Activated T-cell treated with anti-CD3 and anti-CD28 coated beads, Interleukin-2, amount 50 U/mL, for 1 hour (primary cell): ENCODE results near the gene BZW2.
"Not testable (repeated sequence)": the region's sequence is repeated elsewhere in the genome, so short reads cannot be mapped to it uniquely, and the experiment has no call there.

Source experiments
- DNase-seq: peaks from one replicate; pipeline ENCODE4 v3.0.0-alpha.2; 2020

The BZW2 gene

DNA sequence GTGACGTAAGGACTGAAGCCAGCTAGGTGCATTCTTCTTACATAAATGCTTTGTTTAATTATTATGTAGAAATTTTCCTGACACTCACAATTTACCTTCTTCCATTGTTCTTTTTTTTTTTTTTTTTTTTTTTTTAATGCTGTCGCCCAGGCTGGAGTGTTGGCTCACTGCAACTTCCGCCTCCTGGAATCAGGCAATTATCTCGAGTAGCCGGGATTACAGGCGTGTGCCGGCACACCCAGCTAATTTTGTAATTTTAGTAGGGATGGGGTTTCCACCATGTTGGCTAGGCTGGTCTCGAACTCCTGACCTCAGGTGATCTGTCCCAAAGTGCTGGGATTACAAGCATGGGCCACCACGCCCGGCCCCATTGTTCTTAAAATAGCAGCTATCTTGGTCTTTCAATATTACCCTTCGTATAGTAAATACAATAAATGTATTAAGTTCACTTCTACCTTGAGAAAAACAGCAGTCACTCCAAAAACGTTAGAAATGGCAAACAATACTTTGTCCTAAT, 32.1 kb downstream of the BZW2 start:
- DNase-seq, result no peak

DNA sequence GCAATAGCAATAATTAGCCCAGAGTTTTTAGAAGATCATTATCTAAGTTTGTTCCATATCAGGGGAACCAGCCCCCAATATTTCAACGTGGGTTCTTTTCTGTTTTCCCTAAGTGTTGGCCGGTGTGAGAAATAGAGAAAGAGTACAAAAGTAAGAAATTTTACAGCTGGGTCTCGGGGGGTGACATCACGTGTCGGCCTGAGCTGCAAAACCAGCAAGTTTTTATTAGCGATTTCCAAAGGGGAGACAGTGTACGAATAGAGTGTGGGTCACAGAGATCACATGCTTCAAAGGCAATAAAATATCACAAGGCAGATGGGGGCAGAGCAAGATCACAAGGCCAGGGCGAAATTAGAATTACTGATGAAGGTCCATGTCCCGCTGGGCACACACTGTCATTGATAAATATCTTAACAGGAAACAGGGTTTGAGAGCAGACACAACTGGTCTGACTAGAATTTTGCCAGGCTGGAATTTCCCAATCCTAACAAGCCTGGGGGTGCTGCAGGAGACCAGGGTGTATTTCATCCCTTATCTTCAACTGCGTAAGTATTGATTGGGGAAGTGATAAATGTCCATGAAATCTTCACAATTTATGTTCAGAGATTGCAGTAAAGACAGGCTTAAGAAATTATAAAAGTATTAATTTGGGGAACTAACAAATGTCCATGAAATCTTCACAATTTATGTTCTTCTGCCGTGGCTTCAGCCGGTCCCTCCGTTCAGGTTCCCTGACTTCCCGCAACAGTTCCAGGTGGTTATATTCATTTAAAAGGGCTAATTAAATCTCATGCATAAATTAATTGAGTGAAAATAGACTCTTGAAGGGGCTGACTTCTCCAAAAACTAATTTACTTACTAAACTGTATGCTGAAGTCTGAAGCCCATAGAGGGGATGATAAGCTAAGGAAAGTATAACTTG, 32.9 kb downstream of the BZW2 start:
- not testable (repeated sequence) for DNase-seq

DNA sequence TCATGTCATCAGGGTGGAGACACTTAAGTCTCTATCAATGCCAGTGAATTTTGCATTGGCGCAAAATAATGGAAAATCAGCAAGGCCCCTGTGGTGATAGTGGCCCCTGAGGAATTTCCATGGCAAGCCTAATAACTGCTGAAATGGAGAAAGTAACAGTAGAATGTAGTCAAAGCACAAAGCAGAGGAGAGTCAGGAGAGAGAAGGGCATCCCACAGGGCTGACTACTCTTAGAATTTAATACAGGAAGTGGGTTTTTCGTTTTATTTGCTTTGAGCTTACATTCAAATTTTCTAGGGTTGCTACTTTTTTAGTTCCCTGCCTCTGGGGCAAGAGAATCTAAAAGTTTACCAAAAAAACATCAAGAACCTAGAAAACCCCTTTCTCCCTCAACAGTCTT, 39.0 kb downstream of the BZW2 start:
- no peak for DNase-seq

DNA sequence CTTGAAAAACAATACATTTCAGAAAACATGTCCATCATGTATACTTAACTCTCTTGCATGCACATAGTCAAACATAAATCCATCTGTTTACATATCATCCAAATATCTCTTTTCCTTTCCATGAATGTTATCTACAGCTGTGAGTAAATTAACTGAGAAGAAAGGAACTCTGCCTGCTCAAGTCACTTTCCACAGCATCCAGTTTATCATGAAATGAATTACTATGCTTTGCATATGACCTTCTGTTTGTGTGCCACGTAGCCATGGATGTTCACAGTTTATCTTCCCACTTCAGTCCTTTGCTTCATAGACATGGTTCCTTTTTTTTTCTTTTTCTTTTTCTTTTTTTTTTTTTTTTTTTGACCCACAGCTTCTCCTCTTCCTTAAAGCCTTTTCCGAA, 39.6 kb downstream of the BZW2 start:
- DNase-seq, result no peak

DNA sequence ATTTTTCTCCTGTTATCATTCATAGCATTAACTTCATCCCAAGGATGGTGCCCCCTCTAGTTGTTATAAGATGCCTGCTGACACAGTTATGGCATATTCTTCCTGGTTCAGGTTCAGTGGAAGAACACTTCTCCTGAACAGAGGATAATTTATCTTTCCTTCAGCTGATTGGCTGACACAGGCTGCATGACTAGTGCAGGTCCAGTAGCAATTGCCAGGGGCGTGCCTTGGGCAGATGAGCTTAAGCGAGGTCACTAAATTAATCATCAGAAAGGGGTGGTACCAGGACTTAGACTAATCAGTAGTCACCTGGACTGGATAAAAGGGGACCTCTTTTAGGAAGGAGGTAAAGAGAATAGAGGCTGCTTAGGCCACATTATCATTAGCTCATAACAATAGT, 42.3 kb downstream of the BZW2 start:
- no peak for DNase-seq

DNA sequence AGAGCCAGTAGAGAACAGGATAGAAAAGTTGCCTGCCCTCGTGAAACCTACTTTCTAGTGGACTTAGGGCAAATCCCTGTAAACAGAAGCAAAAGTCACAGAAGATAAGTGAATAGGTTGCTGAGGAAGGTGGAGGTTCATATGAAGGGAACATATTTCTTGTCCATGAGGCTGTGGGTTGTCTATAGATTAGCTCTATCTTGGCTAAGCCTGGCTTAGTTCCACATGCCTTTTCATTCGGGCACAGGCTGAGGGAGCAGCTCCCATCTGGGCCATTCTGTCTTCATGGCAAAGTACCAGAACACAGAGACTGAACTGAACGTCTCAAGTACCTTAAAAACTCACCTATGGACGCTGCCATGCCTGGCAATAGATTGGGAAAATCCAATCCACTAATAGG, 45.3 kb downstream of the BZW2 start:
- no peak for DNase-seq

DNA sequence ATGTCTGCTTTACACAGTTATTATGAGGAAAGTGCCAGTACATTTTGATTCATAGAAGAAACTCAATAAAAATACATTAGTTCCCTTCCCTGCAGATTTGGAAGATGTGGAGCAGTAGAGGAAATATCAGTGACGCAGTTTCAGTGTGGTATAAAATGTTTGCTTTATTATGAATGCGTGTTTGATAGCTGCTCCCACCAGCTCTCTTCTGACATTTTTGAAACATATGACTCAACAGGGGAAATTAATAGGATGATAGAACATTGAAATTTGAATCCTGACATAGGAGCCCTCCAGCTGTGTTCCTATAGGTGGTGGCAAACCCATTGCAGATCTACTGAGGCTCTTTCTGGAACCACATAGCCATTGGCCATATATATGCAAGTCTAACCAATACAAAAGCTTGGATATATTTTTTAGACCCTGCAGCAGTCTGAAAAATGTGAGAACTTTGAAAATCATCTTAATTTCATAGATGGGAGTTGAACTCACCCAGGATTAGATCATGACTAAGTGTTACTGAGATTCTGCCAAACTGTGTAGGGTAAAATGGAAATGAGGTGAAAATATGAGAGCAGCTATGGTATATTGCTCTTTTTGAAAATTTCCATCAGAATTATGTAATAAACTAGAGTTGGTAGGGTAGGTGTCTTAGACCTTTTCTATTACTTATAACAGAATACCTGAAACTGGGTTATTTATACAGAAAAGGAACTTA, 47.8 kb downstream of the BZW2 start:
- no peak for DNase-seq

DNA sequence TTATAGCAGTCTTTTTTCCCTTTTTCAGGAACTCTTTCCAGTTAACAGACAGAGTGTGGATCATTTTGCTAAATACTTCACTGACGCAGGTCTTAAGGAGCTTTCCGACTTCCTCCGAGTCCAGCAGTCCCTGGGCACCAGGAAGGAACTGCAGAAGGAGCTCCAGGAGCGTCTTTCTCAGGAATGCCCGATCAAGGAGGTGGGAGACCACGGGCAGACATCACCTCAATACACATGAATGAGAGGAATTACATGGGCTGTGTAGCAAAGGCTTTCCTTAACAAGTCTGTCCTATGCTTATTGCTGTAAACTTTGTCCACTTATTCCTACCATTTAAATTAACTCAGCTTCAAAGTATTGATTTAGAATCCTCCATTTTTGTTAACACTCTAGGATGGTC, 48.8 kb downstream of the BZW2 start:
- DNase-seq, result no peak

DNA sequence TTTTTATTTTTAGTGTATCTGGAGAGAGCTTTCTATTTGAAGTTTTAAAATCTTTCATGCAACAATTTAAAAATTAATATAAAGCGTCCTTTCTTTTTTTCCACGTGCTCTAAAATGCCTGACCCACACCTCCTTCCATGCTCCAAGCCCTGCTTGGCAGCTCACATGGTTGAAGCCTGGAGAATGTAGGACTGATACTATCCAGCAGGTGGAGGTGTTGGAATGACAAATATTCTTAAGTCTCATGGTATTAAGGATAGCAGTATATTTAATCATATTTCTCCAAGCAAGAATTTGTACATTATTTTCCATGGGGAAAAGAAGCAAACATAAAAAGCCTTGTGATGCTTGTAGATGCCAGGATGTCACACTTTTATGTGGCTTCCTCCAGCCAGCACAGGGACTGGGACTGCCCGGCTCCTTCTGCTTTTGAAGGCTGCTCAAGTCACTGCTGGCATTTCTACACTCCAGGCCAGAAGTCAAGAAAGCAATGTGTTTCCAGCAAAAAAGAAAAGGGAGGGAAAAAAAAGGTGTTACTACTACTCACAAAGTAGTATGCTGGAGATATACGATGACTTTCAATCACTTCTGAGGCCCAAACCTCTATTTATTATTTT, 49.7 kb downstream of the BZW2 start:
- no peak for DNase-seq

DNA sequence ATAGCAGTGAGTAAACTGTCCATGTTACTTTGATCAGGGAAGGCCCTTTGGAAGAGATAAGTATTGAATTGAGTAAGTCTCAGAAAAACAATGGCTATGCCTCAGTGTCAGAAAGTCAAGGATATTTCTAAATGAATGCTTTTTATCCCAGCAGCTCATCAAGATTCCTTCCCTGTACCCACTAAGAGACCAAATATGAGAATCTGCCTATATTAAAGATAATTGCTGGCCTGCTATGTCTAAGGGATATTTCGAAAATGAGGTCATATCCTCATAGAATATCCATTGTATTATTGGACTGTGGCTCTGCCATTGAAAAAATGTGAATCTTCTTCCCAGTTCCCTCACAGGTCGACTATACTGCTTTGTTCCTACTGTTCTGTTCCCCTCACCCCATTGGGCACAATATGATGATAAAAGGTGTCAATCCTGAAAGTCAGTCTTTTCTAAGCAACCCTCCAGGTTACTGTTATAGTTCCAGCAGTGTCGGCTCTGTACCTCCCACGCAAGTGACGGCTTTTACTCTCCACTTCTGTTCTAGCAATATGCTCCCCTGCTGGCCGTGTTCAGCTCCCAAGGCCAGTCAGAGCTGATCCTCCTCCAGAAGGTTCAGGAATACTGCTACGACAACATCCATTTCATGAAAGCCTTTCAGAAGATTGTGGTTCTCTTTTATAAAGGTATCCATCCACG, 51.7 kb downstream of the BZW2 start:
- DNase-seq, result no peak

DNA sequence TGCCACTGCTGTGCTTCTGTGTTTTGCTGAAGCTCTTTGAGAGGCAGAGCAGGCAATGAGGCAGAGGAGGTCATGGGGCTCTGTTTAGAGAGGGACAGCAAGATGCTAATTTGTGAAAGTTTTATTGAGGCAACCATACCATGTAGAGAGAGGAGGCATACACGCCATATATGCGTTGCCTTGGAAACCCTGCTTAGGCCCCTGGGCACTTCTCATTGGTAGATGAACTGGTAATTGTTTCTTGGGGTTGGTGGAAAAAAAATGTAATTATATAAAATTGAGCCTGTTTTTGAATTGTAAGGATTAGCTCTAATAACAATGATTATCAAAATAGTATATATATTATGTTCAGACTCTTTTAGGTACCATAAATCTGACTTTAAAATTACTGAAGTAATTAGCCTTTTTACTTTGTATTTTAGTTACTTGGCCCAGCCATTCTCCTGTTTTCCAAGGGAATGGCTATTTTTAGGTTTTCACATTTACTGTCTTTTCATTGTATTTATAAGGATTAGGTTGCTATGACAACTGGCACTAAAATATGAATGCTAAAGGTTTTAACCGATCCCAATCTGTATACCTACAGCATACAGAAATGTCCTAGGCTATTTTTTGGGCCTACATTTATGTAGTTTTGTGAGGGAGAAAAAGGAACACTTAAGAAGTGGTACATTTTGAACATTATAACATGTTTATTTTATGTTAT, 52.4 kb downstream of the BZW2 start:
- no peak for DNase-seq

DNA sequence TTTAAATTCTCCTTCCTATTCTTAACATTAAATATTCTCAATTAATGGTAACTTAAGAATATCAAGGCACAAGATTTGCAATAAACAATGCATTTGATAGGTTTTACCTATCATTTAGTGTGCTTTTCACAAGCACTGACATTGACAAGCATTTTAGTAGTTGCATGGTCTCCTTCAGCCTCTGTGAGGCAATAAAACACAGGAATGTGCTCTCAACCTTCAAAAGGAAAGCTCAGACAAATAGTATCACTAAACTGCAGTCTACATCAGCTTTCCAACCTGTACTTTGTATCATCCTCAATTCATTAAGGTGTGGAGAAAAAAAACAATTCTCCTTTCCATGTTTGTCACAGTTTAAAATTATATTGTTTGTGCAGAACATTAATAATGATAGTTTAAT, 56.5 kb downstream of the BZW2 start:
- no peak for DNase-seq

DNA sequence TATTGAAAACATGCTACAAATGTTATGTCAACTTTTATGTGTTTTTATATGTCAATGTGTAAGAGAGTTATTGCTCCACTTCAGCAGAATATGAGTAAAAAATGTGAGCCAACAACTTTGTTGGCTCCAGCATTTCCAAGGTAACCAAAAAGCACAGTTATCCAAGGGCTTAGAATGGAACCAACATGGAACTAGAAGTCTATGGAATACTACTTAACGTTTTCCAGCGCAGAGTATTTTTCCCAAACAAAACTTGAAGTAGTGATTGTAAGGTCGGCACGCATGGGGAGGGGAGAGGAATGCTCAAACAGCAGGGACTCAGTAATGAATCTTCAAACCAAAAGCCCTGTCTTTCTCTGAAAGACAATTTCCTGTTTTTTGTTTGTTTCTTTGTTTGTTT, 62.5 kb downstream of the BZW2 start:
- no peak for DNase-seq

DNA sequence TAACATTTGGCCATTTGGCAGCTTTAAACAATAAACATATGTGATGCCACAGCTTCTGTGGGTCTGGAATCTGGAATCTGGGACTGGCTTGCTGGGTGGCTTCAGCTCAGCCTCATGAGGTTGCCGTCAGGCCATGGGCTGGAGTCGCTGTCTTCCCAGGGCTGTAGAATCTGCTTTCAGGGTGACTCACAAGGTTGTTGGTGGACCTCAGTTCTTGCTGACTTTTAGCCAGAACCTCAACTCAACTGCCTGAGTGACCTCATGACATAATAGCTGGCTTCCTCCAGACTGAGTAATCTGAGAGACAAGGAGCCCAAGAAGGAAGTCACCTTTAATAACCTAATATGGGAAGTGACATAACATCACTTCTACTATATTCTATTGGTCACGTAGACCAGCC, 63.0 kb downstream of the BZW2 start:
- DNase-seq, result no peak

DNA sequence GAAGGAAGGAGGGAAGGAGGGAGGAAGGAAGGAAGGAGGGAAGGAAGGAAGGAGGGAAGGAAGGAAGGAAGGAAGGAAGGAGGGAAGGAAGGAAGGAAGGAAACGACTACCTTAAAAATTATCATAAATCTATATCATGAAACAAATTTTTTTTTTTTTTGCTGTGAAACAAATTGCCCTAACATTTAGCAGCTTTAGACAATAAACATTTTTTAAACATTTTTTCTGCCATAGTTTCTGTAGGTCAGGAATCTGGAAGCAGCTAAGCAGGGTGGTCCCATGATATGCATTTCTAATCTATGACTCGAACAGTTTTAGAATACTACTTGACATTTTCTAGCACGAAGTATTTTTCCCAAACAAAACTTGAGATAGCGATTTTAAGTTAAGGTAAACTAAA, 64.7 kb downstream of the BZW2 start:
- no peak for DNase-seq

DNA sequence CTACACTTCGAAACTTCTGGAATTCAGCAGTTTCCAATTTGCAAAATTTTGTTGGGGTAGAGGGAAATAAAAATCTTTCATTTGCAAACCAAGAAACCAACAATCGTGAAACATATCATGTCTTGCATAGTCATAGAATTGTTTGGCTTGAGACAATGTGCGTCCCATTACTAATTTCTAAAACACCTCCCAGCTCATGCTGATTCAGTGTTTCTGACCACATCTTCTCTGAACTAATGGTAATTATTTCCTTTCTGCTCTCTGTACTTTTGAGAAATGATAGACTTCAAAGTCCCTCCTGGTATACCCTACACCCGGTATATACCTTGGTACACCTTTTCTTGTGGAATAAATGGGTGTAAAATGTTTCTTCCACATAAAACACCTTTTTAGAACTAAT, 65.7 kb downstream of the BZW2 start:
- DNase-seq, result no peak

DNA sequence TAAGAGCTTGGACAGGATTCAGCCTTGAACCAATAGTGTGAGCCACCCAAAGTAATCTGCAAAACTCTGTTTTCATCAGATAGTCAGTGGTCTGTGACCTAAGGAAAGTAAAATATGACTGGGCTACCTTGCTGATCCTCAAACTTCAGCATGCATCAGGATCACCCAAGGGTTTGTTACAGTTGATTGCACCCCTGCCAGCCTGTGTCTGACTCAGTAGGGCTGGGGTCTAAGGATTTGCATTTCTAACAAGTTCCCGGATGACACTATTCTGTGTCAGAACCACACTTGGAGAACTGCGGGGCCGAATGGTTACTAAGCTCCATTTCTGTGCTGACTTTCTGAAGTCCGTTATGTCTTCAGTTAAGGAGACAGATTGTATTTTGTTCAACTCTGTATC, 66.9 kb downstream of the BZW2 start:
- DNase-seq, result no peak

DNA sequence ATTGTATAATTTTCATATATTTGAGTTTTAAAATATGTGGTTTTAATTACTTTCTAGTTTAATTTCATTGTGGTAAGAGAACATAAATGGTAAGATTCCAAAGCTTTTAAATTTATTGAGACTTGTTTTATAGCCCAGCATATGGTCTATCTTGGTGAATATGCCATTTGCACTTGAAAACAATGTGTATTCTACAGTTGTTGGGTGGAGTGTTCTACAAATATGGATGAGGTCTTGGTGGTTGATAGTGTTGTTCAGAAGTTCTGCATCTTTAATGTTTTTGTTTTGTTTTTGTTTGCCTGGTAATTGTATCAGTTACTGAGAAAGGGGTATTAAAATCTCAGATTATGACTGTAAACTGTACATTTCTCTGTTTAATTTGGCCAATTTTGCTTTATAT, 69.9 kb downstream of the BZW2 start:
- no peak for DNase-seq

DNA sequence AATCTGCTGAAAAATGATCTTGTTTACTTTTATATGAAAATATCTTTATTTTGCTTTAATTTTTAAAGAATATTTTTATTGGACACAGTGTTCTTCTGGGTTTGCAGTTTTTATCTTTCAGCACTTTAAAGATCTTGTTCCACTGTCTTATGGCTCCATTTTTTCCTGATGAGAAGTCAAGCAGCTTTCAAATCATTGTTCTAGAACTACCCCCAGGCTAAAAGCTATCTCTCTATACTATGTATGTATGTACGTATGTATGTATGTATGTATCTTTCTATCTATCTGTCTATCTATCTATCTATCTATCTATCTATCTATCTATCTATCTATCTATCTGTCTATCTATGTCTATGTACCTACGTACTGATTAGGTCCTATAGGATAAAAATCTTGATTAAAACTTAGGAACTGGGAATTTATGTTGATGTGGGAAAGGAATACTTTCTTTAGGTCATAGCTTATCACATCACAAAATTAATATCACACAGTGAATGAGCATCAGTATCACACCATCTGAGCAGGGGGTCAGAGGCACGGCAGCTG, 72.2 kb downstream of the BZW2 start:
- no peak for DNase-seq

DNA sequence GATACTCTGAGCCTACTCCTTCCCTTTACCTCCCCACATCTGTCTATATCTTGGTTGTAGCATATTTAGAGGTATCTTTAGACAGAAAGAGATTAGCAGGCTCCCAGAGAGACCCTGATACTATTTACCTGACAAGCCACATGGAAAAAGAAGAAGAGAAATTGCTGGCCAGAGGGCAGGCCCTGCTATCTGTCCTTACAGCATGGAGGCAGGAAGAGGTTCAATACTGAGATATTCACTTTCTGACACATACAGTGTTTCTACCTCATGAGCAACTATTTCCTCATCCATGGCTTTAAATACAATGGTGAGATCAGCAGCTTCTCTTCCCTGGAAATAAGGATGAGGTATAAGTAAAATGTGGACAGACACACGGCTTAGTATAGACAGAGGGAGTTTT, 73.7 kb downstream of the BZW2 start:
- DNase-seq, result no peak

DNA sequence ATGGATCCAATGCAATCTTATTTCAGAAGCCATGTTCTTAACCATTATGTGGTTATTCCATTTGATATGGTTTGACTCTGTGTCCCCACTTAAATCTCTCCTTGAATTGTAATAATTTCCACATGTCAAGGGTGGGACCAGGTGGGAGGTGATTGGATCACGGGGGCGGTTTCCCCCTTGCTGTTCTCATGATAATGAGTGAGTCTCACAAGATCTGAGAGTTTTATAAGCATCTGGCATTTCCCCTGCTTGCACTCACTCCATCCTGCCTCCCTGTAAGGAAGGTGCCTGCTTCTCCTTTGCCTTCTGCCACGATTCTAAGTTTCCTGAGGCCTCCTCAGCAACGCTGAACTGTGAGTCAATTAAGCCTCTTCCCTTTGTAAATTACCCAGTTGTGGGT, 75.6 kb downstream of the BZW2 start:
- no peak for DNase-seq

DNA sequence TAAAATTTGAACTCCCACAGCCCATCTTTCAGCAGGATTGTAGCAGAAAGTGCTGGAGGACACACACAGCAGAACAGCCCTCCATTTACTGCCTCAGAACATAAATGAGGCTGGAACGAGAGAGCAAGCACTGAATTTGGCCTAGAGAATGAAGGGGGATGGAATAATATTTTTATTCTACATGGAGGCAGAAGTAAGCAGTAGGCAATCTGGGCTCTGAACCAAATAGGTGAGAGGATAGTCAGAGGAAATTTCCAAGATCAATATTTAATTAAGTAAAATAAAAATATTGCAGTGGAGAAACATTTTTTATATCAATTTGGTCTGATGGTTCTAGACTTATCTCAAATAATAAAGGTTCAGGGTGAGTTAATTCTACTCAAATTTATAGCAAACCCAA, 78.4 kb downstream of the BZW2 start:
- DNase-seq, result no peak
